Fibroblast of mammary gland (primary cell): ENCODE data around the gene SRCAP.
A peak's percentile ranks its signal among the peaks of the same experiment; 100 is the strongest.

Experiments used
- DNase-seq: peaks from one replicate; pipeline ENCODE4 v3.0.0-alpha.2; 2010; ENCODE audit warnings: low read depth
- H3K4me3 ChIP-seq: 2 replicates; pipeline ENCODE4 v1.5.1; 2011; ENCODE audit warnings: low read depth, mild to moderate bottlenecking, low read length, moderate library complexity; ENCODE audit not compliant: control insufficient read depth
- TF ChIP-seq, protein P1 (sequence below): conservative IDR thresholded peaks from 2 replicates; pipeline ENCODE4 v1.5.1; 2011; ENCODE audit warnings: low read depth, low read length, inconsistent platforms; ENCODE audit not compliant: control insufficient read depth, insufficient read depth

The SRCAP gene

DNA sequence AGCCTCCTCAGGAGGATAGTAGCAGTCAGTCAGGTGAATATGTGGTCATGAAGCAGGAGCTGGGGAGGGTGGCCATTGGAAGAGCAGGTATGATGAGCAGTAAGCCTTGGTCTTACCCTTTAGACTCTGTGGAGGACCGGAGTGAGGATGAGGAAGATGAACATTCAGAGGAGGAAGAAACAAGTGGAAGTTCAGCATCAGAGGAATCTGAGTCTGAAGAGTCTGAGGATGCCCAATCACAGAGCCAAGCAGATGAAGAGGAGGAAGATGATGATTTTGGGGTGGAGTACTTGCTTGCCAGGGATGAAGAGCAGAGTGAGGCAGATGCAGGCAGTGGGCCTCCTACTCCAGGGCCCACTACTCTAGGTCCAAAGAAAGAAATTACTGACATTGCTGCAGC, 12.7 kb downstream of the SRCAP start:
- H3K4me3 ChIP-seq: no peak overlapping the region
- TF ChIP-seq, protein P1, sequence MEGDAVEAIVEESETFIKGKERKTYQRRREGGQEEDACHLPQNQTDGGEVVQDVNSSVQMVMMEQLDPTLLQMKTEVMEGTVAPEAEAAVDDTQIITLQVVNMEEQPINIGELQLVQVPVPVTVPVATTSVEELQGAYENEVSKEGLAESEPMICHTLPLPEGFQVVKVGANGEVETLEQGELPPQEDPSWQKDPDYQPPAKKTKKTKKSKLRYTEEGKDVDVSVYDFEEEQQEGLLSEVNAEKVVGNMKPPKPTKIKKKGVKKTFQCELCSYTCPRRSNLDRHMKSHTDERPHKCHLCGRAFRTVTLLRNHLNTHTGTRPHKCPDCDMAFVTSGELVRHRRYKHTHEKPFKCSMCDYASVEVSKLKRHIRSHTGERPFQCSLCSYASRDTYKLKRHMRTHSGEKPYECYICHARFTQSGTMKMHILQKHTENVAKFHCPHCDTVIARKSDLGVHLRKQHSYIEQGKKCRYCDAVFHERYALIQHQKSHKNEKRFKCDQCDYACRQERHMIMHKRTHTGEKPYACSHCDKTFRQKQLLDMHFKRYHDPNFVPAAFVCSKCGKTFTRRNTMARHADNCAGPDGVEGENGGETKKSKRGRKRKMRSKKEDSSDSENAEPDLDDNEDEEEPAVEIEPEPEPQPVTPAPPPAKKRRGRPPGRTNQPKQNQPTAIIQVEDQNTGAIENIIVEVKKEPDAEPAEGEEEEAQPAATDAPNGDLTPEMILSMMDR: no peak
- DNase-seq: no peak

DNA sequence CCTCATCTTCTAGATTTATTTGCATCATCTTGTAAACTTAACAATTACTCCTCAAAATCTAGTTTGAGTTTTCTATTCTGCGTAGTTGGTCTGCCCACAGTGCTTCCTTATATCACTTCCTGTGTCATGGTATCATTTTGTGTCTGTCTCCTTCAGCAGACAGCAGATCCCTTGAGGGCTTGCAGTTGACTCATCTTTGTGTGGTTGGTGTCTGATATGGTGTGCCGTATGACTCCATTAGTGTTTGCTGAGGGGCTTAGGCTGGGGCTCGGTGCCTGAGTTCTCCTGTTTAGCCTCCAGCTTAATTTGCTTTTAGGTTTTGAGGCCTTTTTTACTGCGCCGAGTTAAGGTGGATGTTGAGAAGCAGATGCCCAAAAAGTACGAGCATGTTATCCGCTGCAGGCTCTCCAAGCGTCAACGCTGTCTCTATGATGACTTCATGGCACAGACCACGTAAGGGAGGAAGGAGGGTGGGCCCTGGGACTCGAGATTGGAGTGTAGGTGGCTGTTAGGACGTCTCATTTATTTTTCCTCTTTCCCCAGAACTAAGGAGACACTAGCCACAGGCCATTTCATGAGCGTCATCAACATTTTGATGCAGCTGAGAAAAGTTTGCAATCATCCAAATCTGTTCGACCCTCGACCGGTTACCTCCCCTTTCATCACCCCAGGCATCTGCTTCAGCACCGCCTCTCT, 16.9 kb downstream of the SRCAP start:
- peak; percentile 71 for DNase-seq
- H3K4me3 ChIP-seq: no peak overlapping the region

DNA sequence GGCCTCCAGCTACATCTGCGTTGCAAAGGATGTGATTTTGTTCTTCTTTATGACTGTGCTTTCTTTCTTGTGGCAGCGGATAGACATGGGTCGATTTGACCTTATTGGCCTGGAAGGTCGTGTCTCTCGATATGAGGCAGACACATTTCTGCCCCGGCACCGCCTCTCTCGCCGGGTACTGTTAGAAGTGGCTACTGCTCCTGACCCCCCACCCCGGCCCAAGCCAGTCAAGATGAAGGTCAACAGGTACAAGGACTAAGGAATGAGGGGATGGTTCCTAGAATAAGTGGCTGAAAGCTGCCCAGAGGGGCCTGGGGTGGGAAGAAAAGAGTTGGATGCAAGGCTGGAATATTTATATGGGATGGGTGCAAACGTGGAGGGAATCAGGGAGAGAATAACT, 21.1 kb downstream of the SRCAP start:
- TF ChIP-seq, protein P1: no peak
- no peak for DNase-seq
- no peak overlapping the region for H3K4me3 ChIP-seq

More for the DNA sequence above, 16.9 kb downstream of the SRCAP start:
- TF ChIP-seq, protein P1: no peak

DNA sequence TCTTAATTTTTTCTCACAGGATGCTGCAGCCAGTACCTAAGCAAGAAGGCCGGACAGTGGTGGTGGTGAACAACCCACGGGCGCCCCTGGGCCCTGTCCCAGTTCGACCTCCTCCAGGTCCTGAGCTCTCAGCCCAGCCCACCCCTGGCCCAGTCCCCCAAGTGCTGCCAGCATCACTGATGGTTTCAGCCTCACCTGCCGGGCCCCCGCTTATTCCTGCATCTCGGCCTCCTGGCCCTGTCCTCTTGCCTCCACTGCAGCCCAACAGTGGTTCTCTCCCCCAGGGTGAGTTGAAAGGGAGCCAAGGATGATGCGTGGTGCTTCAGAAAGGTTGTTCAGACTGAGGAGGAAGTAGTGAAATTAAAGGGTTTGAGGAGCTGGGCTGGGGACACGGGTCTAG, 21.7 kb downstream of the SRCAP start:
- H3K4me3 ChIP-seq: no peak overlapping the region
- DNase-seq: peak; percentile 15
- TF ChIP-seq, protein P1: no peak

DNA sequence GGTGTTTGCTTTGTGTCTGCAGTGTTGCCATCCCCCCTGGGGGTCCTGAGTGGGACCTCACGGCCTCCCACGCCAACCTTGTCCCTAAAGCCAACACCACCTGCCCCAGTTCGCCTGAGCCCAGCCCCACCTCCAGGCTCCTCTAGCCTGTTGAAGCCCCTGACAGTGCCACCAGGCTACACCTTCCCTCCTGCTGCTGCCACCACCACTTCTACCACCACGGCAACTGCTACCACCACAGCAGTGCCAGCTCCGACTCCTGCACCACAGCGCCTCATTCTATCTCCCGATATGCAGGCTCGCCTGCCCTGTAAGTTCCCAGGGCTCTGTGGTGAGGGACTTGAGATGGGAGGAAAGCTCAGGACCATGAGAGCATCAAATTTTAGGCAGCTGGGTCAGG, 22.2 kb downstream of the SRCAP start:
- DNase-seq: no peak
- TF ChIP-seq, protein P1: no peak
- H3K4me3 ChIP-seq: no peak overlapping the region

DNA sequence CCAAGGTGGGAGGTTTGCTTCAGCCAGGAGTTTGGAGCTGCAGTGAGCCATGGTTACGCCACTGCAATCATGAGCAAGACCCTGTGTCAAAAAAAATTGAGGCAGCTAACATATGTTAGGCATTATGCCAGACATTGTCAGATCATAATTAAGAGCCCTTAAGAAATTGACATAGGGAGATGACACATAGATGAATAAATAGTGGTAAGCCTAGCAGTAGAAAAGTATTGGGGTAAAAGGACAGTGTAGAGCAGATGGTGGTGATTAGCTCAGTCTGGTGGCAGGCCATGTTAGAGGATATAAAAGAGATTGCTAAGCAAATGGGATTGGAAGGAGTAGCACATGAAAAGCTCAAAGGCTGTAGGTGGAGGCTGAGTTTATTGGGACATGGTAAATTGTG, 22.6 kb downstream of the SRCAP start:
- peak; percentile 95 for DNase-seq

DNA sequence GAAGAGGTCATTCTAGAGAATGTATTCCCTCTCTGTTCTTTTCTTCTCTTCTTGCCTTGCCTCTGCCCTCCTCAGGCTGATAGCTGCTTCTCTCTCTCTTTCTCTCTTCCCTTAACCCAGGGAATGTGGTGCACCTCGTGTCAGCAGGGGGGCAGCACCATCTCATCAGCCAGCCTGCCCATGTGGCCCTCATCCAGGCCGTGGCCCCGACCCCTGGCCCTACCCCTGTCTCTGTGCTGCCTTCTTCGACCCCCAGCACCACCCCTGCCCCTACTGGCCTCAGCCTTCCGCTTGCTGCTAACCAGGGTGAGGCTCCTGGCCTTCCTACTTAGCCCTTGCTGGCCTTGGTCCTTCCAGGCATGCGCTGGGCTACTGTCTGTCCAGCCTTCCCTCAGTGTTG, 23.5 kb downstream of the SRCAP start:
- no peak overlapping the region for H3K4me3 ChIP-seq
- TF ChIP-seq, protein P1: no peak
- DNase-seq: no peak

More for the DNA sequence above, 22.6 kb downstream of the SRCAP start:
- H3K4me3 ChIP-seq: no peak overlapping the region
- TF ChIP-seq, protein P1: no peak
